Measurements from ENCODE around the gene ARID3C. TPM values are rescaled to one million over a fixed set of nuclear protein-coding genes. Genes with fewer than 3 reads are reported as not detected.

ARID3C gene
- total RNA-seq, 1 experiment from 2014 or later = 0.42 TPM

- Histone ChIP-seq H3K4me2 (ENCODE audit: low read length) (peak overlapping the region; percentile 75), H3K79me2 (ENCODE audit: insufficient read depth, low read length) (no peaks in the 10 kb centered on the region), H3K9me3 (ENCODE audit: control insufficient read depth in 1 of 2, insufficient read depth in 1 of 2, low read depth in 1 of 2, low read length in 2 of 2) (no peaks in the 10 kb centered on the region), H2AFZ (ENCODE audit: low read depth, low read length, poor library complexity, severe bottlenecking) (peak overlapping the region; percentile 86), H3K9ac (ENCODE audit: low read length) (0 out of 2 replicates have a peak overlapping the region, but pooled peaks have one; percentile 7), H3K27ac (ENCODE audit: low read depth, low read length) (no peak overlapping the region), H3K4me1 (ENCODE audit: control insufficient read depth in 1 of 2, insufficient read depth in 2 of 2, low read length in 2 of 2) (peaks cover 6 to 26% of the 10 kb centered on the region in 2 experiments), H4K20me1 (ENCODE audit: insufficient read depth) (no peaks in the 10 kb centered on the region), H3K36me3 (ENCODE audit: control insufficient read depth in 1 of 2, insufficient read depth in 2 of 2, low read length in 2 of 2) (no peaks in the 10 kb centered on the region), H3K27me3 (ENCODE audit: insufficient read depth, low read length) (peaks cover 8% of the 10 kb centered on the region; the same call in 1 of the 2 replicates), H3K9me2 (ENCODE audit: insufficient read depth) (no peaks in the 10 kb centered on the region), H3K4me3 (replicated peaks in 1 of 2; ENCODE audit: low read depth in 1 of 2, low read length in 2 of 2) (peak overlapping the region; percentile 36 to 49)
- ChIA-PET RAD21 (ENCODE audit: low non-redundant PET in 1 of 2, low total read pairs in 2 of 2, uncharacterized antibody in 2 of 2, unreplicated experiment in 2 of 2) (no interaction called here), CTCF (no interaction called here), POLR2A (interaction anchor here (1.7 kb wide), 1 partner anchor 10 kb away, joined by 7 read pairs; the partner anchor contains the start of gene SIGMAR1)
- TF ChIP-seq RAD21 (IDR thresholded peaks at IDR 0.05; ENCODE audit: low read depth) (no peak), CBX3 (IDR thresholded peaks at IDR 0.05; ENCODE audit: low read depth) (no peak), POLR2A (IDR thresholded peaks at IDR 0.05; ENCODE audit: borderline replicate concordance, extremely low read depth, insufficient read depth, insufficient read length) (no peak), ZBTB33 (IDR thresholded peaks at IDR 0.05; ENCODE audit: extremely low read depth, insufficient replicate concordance, low read length) (no peak)
- 0 out of 2 replicates have a peak, but pooled peaks have one; percentile 1 for ATAC-seq
- intact Hi-C loops (cut with micrococcal nuclease) = no loop called here
- no TSS peak for BruUV-seq (replicated peaks)
- DNase-seq (ENCODE audit: low read depth, low spot score) = no peak
These were observed 880 bp downstream of the ARID3C start for GRCh38 chr9:34627716-34628655.

- CTCF ChIA-PET = no interaction called here
- no TSS peak for BruUV-seq (replicated peaks)
- POLR2A ChIA-PET = no interaction called here
- H3K4me1 ChIP-seq (ENCODE audit: control insufficient read depth in 1 of 2, insufficient read depth in 2 of 2, low read length in 2 of 2) = peaks cover 6 to 18% of the 10 kb centered on the region in 2 experiments; a peak in 3 of 4 replicates
- H3K36me3 ChIP-seq (ENCODE audit: control insufficient read depth in 1 of 2, insufficient read depth in 2 of 2, low read length in 2 of 2) = no peaks in the 10 kb centered on the region
- H3K9me2 ChIP-seq (ENCODE audit: insufficient read depth) = no peaks in the 10 kb centered on the region
- H3K9me3 ChIP-seq (ENCODE audit: control insufficient read depth in 1 of 2, insufficient read depth in 1 of 2, low read depth in 1 of 2, low read length in 2 of 2) = no peaks in the 10 kb centered on the region
- peaks cover 8% of the 10 kb centered on the region; the same call in 1 of the 2 replicates for H3K27me3 ChIP-seq (ENCODE audit: insufficient read depth, low read length)
- RAD21 ChIA-PET (ENCODE audit: low non-redundant PET in 1 of 2, low total read pairs in 2 of 2, uncharacterized antibody in 2 of 2, unreplicated experiment in 2 of 2) = no interaction called here
- DNase-seq (ENCODE audit: low read depth, low spot score) (no peak), ATAC-seq (no peak)
- no peak overlapping the region for H3K4me2 ChIP-seq (ENCODE audit: low read length)
- H3K27ac ChIP-seq (ENCODE audit: low read depth, low read length) = no peak overlapping the region
- H3K9ac ChIP-seq (ENCODE audit: low read length) = no peak overlapping the region
- H4K20me1 ChIP-seq (ENCODE audit: insufficient read depth) = no peaks in the 10 kb centered on the region
- no peak overlapping the region for H2AFZ ChIP-seq (ENCODE audit: low read depth, low read length, poor library complexity, severe bottlenecking)
- intact Hi-C loops (cut with micrococcal nuclease) = no loop called here
- no peaks in the 10 kb centered on the region for H3K79me2 ChIP-seq (ENCODE audit: insufficient read depth, low read length)
- no peak overlapping the region for H3K4me3 ChIP-seq (replicated peaks in 1 of 2; ENCODE audit: low read depth in 1 of 2, low read length in 2 of 2)
- no peak for TF ChIP-seq ZNF274 (IDR thresholded peaks at IDR 0.05; ENCODE audit: low read depth, low read length)
- no peak for TF ChIP-seq FOSL1 (IDR thresholded peaks at IDR 0.05; ENCODE audit: low read depth)
- TF ChIP-seq SRF (IDR thresholded peaks at IDR 0.05; ENCODE audit: low read depth) = no peak
- no peak for TF ChIP-seq ZFX (IDR thresholded peaks at IDR 0.05)
- TF ChIP-seq EZH2phosphoT487 (IDR thresholded peaks at IDR 0.05; ENCODE audit: borderline replicate concordance) = no peak
- no peak for TF ChIP-seq CBX3 (IDR thresholded peaks at IDR 0.05; ENCODE audit: low read depth)
- TF ChIP-seq, protein P1, sequence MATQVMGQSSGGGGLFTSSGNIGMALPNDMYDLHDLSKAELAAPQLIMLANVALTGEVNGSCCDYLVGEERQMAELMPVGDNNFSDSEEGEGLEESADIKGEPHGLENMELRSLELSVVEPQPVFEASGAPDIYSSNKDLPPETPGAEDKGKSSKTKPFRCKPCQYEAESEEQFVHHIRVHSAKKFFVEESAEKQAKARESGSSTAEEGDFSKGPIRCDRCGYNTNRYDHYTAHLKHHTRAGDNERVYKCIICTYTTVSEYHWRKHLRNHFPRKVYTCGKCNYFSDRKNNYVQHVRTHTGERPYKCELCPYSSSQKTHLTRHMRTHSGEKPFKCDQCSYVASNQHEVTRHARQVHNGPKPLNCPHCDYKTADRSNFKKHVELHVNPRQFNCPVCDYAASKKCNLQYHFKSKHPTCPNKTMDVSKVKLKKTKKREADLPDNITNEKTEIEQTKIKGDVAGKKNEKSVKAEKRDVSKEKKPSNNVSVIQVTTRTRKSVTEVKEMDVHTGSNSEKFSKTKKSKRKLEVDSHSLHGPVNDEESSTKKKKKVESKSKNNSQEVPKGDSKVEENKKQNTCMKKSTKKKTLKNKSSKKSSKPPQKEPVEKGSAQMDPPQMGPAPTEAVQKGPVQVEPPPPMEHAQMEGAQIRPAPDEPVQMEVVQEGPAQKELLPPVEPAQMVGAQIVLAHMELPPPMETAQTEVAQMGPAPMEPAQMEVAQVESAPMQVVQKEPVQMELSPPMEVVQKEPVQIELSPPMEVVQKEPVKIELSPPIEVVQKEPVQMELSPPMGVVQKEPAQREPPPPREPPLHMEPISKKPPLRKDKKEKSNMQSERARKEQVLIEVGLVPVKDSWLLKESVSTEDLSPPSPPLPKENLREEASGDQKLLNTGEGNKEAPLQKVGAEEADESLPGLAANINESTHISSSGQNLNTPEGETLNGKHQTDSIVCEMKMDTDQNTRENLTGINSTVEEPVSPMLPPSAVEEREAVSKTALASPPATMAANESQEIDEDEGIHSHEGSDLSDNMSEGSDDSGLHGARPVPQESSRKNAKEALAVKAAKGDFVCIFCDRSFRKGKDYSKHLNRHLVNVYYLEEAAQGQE (IDR thresholded peaks at IDR 0.05; ENCODE audit: low read depth) = no peak
- no peak for TF ChIP-seq POLR2A (IDR thresholded peaks at IDR 0.05; ENCODE audit: borderline replicate concordance, extremely low read depth, insufficient read depth, insufficient read length)
- no peak for TF ChIP-seq ATF3 (IDR thresholded peaks at IDR 0.05)
- TF ChIP-seq ELF1 (IDR thresholded peaks at IDR 0.05; ENCODE audit: borderline replicate concordance, low read depth) = no peak
- TF ChIP-seq, protein P2, sequence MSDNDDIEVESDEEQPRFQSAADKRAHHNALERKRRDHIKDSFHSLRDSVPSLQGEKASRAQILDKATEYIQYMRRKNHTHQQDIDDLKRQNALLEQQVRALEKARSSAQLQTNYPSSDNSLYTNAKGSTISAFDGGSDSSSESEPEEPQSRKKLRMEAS (IDR thresholded peaks at IDR 0.05) = no peak
These were observed 3.7 kb downstream of the ARID3C start for GRCh38 chr9:34625186-34625486.

Measured in HCT116 (cell line).